ENCODE data around the gene TMEM200A.

DNA sequence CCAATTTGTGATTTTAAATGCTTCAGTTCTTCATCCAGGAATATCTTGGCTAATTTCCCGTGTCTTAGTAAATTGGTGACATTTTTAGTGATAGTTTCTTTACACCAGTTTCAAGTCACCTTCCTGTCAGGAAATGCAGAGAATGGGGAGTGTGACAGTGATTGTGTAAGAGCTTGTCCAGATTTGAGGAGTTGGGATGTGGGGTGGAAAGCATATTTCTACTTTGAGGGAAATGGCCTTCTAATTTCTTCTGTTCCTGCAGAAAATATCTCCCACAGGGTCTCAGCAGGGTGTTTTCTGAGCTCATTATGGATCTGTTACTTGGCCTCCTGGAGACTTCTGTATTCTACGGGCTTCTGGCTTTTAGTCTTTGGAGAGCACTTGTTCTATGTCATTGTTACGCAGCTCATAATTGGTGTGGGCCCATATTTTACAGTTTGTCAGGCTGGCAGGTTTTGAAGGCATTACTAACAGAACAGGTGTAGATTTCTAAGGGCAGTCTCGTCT is 65.6 kb downstream of the TMEM200A start:
- no peak for TF ChIP-seq CTCF (IDR thresholded peaks at IDR 0.05; ENCODE audit: poor library complexity, severe bottlenecking)
- peak; percentile 38 for TF ChIP-seq EP300 (conservative IDR thresholded peaks at IDR 0.05; ENCODE audit: poor library complexity, severe bottlenecking)
- TF ChIP-seq EZH2 (IDR thresholded peaks at IDR 0.05; ENCODE audit: borderline replicate concordance, insufficient read depth, low read length, poor library complexity, severe bottlenecking): no peak
- TF ChIP-seq TAF1 (IDR thresholded peaks at IDR 0.05; ENCODE audit: low read depth): no peak
- TF ChIP-seq POLR2AphosphoS5 (IDR thresholded peaks at IDR 0.05): no peak
- TF ChIP-seq MXI1 (conservative IDR thresholded peaks at IDR 0.05; ENCODE audit: poor library complexity, severe bottlenecking): no peak
- no peak for TF ChIP-seq SMC3 (conservative IDR thresholded peaks at IDR 0.05; ENCODE audit: poor library complexity)

Data from neural cell (in vitro differentiated cells).